GM18907 (cell line): ENCODE results near the gene MCM8.

Experiments used
- ATAC-seq: cut with Tn5 transposase; IDR thresholded peaks from one replicate; pipeline ENCODE4 v1.9.1; 2021; ENCODE audit warnings: mild to moderate bottlenecking, moderate library complexity; ENCODE audit not compliant: unreplicated experiment

MCM8 gene

DNA sequence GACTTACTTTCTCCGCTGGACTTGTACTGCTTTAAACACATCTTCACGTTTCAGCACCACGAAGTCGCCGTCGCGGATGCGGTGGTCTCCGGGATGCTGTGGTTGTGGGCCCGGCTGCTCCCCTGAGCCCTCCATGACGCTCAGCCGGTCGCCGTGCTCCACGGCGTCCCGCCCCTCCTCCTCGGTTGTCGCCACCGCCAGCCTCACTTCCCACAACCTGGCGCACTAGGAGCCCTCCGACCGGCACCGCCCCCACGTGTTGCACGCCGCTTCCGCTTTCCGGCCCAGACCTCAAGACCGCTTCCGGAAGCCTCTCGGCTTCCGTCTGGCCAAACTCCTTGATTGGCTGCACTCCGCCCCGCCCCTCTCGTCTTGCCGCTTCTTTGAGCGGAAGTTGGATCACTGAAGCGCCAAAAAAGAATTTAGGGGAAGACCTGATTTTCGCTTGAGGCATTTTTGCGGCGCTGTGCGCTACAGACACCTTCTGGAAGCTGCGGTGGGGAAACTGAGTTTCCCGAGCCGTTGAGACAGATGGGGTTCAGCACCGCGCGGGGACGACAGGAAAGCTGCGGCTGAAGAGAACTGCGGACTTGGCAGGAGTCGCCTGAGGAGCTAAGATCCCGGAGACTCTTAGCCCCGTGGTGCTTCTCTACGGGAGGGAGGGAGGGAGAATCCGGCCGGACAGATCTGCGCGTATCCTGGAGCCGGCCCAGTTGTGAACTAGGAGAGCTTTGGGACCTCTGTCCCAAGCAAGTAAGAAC, at the start of gene MCM8, which contains the start of gene TRMT6:
TSS of gene MCM8 (plus strand) at position 382 of the 761 bp plus-strand sequence. CDS start 1,364 bp downstream, outside the sequence.
TSS of gene TRMT6 (minus strand) at position 263 of the 761 bp plus-strand sequence. CDS start at position 135, 128 bp downstream.
- ATAC-seq, result peak; percentile 96

DNA sequence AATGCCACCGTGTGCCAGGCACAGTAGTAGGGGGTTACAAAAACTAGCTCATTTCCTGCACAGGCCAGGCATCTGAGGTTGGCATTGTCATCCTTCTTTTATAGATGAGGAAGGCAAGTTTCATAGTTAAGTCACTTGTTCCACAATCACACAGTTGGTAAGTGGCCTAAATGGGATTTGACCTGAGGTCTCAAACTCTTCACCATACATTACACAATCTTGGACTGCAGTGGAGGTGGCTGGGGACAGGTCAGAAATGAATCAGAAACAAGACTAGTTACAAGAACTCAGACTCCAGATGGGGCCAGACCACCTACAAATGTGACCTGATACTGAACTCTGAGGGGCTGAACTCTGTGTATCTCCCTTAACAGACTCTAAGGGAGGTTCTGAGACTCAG, 49.5 kb upstream of the MCM8 start:
- ATAC-seq, result no peak

DNA sequence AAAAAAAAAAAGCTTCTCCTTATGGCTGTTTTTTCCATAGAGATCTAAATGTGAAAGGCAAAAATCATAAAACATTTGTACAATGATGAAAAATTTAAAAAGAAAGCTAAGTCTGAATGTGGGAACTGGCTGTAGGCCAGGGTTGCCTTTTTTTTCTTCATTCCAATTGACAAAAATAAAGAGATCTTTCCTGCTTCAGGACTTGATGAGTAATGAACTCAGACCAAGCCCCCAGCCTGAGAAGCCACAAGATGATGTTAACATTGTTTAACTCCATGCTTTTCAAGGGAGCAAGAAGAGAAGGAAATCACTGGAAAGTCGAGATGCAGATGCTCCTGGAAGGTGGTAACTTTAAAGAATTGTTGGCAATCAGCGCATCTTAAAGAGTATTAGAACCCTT, 41.5 kb upstream of the MCM8 start:
- no peak for ATAC-seq

DNA sequence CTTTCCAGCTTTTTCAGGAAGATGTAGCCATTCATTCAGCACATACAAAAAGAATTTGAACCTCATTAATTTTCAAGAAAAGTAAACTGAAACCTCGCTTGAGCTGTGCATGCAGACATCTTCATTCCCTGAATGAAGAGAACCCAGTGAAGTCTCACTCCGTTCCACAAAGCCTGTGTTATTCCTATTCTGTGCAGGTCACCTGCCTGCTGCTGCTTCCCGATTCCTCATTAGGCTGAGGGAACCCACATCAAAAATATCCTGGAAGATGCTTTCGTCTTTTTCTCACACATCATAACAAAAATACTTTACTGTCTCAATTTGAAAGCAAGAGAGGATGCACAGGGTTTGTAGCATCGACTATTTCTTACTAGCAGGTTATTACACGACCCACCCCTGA, 40.3 kb upstream of the MCM8 start:
- no peak for ATAC-seq

- no peak for ATAC-seq
Observed at GRCh38 chr20:5913166-5913565, 37.3 kb upstream of the MCM8 start.

- ATAC-seq, result no peak
Observed at GRCh38 chr20:5914859-5915258, 35.6 kb upstream of the MCM8 start.

DNA sequence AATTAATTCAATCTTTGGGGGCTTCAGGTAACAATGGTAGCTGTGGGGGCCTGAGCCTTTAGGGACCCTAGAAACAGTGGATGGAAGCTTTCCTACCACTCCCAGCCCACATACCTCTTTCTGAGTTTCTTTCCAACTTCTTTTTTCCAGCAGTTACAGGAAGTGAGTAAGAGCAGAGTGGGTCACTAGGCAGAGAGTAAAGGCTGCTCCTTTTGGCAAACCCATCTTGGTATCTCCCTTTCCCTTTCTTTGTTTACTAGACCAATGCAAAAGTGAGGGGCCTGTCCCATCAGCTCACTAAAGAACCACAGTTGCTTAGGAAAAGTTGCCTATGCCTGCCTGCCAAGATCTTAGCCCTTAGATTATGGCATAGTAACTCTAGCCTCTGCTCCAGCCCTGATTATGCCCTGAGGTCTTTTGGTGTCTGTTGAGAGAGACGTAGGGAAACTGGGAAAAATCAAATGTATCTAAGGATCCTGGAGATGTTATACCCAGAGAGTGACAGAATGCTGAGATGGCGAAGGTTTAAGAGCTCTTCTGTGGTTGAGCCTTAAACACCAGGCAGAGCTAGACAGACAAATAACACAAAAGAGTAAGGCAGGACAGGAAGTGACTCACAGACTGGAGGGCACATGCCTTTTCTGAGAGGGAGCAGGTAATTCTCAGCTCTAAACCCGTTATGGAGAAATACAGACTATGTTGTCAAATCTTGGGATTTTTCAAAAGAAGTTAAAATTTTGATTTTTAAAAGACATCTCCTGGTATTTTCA, 31.4 kb upstream of the MCM8 start:
- ATAC-seq, result no peak

- ATAC-seq, result no peak
Observed at GRCh38 chr20:5919626-5920544, 30.6 kb upstream of the MCM8 start.

GRCh38 chr20:5920581-5920980, 29.9 kb upstream of the MCM8 start:
- ATAC-seq, result no peak

DNA sequence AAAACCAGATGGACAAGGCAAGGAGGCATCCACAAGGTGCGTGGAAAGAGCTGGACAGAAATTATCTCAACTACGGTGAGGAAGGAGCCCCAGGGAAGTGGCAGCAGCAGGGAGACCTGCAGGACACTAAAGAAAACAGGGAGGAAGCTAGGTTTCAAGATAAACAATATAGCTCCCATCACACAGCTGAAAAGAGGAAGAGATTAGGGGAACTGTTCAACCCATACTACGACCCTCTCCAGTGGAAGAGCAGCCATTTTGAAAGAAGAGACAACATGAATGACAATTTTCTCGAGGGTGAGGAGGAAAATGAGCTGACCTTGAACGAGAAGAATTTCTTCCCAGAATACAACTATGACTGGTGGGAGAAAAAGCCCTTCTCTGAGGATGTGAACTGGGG, 27.0 kb upstream of the MCM8 start:
- no peak for ATAC-seq

- ATAC-seq, result no peak
Observed at GRCh38 chr20:5925551-5925950, 24.9 kb upstream of the MCM8 start.

DNA sequence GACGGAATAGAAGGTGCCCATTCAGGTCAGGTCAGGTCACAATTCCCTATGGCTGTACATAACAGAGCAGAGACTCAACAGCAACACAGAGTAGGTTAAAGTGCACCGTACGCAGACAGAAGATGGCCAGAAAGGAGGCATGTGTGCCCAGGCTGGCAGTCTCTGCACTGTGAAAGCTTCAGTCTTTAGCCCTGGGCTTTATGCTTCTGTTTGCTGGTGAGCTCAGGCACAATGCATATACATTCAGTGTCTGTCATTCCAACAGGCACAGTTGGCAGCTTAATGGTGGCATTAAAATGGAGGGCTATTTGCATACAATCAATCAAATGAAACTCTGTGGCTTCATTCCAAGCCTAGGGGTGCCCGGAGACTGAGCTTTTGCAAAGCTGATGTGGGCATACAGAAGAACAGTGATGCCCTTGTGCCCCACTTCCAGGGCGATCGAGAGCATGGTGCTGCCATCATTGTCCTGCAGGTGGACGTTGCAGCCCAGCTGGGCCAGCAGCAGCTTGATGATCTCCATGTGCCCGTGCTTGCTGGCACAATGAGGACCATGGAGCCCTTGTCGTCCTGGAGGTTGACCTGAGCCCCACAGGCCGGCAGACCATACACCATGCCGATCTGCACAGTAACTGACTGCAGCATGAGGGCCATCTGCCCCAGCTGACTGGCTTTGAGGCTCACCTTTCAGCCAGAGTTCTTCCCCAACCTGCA, 22.5 kb upstream of the MCM8 start:
- no peak for ATAC-seq

GRCh38 chr20:5928836-5929715, 21.4 kb upstream of the MCM8 start:
- no peak for ATAC-seq

GRCh38 chr20:5931411-5931810, 19.0 kb upstream of the MCM8 start:
- ATAC-seq, result no peak

- ATAC-seq, result no peak
Observed at GRCh38 chr20:5932796-5933195, 17.7 kb upstream of the MCM8 start.

DNA sequence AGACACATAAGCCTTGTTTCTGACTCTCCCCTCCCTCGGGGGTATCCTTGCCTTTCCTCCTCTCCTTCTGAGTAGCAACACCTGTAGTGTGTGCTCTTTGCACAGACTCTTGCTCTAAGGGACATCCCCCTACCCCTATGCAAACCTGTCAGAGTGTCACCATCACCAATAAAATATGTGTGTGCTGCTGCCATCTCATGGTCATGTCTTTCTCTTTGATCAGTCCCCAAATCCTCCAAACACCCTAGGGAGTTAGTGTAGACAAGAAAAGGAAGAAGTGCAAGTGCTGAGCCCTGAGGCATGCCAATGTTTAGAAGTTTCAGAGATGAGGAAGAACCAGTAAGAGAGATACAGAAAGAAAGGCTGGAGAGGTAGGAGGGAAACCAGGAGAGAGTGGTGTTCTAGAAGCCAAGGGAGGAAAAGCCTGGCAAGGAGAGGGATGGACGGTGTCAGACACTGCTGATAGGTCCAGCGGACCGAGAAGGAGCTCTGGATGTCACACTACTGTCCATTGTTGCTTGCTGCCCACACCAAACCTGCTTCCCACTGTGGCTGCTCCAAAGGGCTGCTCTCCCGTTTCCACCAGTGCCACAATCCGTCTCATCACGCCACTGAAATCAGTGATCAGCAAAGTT, 16.5 kb upstream of the MCM8 start:
- peak; percentile 65 for ATAC-seq

GRCh38 chr20:5935384-5935783, 15.1 kb upstream of the MCM8 start:
- no peak for ATAC-seq

GRCh38 chr20:5936238-5936637, 14.2 kb upstream of the MCM8 start:
- no peak for ATAC-seq

- no peak for ATAC-seq
Observed at GRCh38 chr20:5938456-5939029, 11.9 kb upstream of the MCM8 start.
